Body of pancreas (tissue), 4 donors: ENCODE measurements around the gene CADPS.

Source experiments
- CTCF ChIP-seq, 7 experiments: fragments of 450-650 bp in 4 of 7; fragments of 200-600 bp in 3 of 7; sonication (generic) in 3 of 7; IDR thresholded peaks; one replicate each; pipeline ENCODE4 v1.5.1; 2016 to 2019; ENCODE audit warnings: antibody characterized with exemption in 7 of 7
- POLR2A ChIP-seq, 3 donors: fragments of 450-650 bp; IDR thresholded peaks; one replicate each; pipeline ENCODE4 v1.6.1; 2016; ENCODE audit warnings: antibody characterized with exemption in 3 of 3, mild to moderate bottlenecking in 2 of 3

DNA sequence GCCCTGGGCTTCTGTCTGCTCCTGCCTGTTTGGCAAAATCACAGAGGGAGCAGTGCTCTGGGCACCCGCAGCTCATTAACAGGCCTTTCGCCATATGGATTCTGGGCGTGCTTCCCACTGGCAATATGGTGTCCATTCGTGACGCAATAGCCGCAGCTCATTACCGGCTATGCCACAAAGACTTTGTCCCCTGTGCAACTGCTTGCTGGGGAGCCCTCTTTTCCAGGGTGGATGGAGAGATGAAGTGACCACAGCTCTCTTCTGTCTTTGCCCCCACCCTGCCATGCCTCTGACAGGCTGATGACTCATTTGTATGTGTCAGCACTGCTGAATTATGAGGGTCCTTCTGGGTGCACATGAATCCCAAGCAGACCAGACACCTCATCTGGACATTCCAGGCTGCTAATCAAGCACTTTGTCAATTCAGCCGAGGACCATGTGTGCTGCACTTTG is 287.6 kb downstream of the CADPS start:
- no peak for TF ChIP-seq CTCF (IDR thresholded peaks at IDR 0.05)
- no peak for TF ChIP-seq POLR2A (IDR thresholded peaks at IDR 0.05)
